ENCODE measurements around the gene CHRNA1. TPM values are rescaled to one million over a fixed set of nuclear protein-coding genes. Genes with fewer than 3 reads are reported as not detected.

Gene CHRNA1
- total and polyA plus RNA-seq, 9 of the 15 experiments (the other 6 are each of a cell fraction or from before 2014, with no cell fraction given), result not detected

- no peak for TF ChIP-seq CLOCK (CRISPR knock-in tag; IDR thresholded peaks at IDR 0.05; ENCODE audit: borderline replicate concordance)
- no peak for TF ChIP-seq ZNF644 (tag; IDR thresholded peaks at IDR 0.05; ENCODE audit: low read depth)
- no peak for TF ChIP-seq E4F1 (CRISPR knock-in tag; IDR thresholded peaks at IDR 0.05; ENCODE audit: borderline replicate concordance)
- no peak for TF ChIP-seq ZBTB11 (CRISPR knock-in tag; IDR thresholded peaks at IDR 0.05)
- no peak for TF ChIP-seq ZNF583 (CRISPR knock-in tag; IDR thresholded peaks at IDR 0.05)
- no peak for TF ChIP-seq CBX8 (IDR thresholded peaks at IDR 0.05; ENCODE audit: borderline replicate concordance, extremely low read depth, low read depth, low read length, poor library complexity, severe bottlenecking)
- no peak for TF ChIP-seq RB1 (IDR thresholded peaks at IDR 0.05; ENCODE audit: low read depth)
- TF ChIP-seq ZNF764 (CRISPR knock-in tag; IDR thresholded peaks at IDR 0.05; ENCODE audit: low read depth), result no peak
- no peak for TF ChIP-seq ZNF133 (CRISPR knock-in tag; IDR thresholded peaks at IDR 0.05)
These were observed 19.1 kb downstream of the CHRNA1 start (continued) for GRCh38 chr2:174745142-174745541.

Measured in K562 (cell line).